GM18909 (cell line): ENCODE results near the gene FAM83G.
A peak's percentile ranks its signal among the peaks of the same experiment; 100 is the strongest.

Experiments used
- ATAC-seq: cut with Tn5 transposase; IDR thresholded peaks from one replicate; pipeline ENCODE4 v1.9.1; 2021; ENCODE audit warnings: mild to moderate bottlenecking; ENCODE audit not compliant: unreplicated experiment, poor library complexity

FAM83G gene

GRCh38 chr17:18993905-18994526, 10.5 kb downstream of the FAM83G start:
- no peak for ATAC-seq

- peak; percentile 65 for ATAC-seq
These were observed 12.0 kb downstream of the FAM83G start for GRCh38 chr17:18992454-18993130.

- no peak for ATAC-seq
These were observed 12.8 kb downstream of the FAM83G start for GRCh38 chr17:18991531-18992315.

- ATAC-seq: no peak
These were observed 14.2 kb downstream of the FAM83G start for GRCh38 chr17:18990331-18990730.

GRCh38 chr17:18988546-18989173, 15.9 kb downstream of the FAM83G start:
- no peak for ATAC-seq

DNA sequence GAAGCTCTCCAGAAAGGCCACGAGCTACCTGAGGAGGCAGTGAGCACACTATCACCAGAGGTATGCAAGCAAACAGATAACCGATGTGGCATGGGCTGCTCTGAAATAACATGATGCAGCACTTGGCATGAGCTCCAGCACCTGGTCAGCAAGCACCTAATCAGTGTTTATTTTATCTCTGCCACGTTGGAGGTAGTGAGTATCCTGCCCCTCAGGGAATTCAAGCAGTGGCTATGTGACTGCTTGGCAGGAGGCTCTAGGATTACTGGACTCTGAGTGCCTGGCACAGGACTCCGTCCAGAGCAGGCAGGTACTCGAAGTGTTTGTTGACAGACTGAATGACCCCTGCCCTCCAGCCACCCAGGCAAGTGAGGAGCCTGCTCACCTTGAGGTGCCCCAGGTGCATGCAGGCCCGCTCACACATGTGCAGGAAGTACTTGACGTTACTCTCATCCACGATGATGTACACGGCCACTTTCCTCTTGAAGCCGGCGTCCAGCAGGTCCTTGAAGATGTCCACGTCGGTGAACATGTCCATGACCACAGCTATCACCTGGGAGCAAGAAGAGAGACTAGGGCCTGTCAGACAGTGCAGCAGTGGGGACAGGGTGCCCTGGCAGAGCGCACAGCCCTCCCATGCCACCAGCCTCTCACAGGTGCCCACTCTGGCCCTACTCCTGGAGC, 16.6 kb downstream of the FAM83G start:
- no peak for ATAC-seq

DNA sequence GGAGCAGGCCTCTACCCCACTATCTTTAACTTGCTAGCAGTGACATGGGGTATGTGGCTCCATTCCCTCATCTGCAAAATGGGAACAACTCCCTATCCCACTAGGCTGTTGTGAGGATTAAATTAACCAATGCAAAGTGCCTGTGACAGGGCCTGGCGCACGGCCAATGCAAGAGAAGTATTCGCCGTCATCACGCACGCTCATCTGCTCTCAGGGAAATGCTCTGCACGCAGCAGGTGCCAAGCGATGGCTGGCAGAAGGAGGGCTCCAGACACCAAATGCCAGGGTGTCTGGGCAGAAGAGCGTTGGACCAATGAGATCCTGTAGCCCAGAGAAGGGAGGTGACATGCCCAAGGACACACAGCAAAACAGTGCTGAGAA, 17.3 kb downstream of the FAM83G start:
- ATAC-seq: no peak

GRCh38 chr17:18986541-18987229, 17.9 kb downstream of the FAM83G start:
- no peak for ATAC-seq

GRCh38 chr17:18985475-18985874, 19.1 kb downstream of the FAM83G start:
- ATAC-seq: no peak

DNA sequence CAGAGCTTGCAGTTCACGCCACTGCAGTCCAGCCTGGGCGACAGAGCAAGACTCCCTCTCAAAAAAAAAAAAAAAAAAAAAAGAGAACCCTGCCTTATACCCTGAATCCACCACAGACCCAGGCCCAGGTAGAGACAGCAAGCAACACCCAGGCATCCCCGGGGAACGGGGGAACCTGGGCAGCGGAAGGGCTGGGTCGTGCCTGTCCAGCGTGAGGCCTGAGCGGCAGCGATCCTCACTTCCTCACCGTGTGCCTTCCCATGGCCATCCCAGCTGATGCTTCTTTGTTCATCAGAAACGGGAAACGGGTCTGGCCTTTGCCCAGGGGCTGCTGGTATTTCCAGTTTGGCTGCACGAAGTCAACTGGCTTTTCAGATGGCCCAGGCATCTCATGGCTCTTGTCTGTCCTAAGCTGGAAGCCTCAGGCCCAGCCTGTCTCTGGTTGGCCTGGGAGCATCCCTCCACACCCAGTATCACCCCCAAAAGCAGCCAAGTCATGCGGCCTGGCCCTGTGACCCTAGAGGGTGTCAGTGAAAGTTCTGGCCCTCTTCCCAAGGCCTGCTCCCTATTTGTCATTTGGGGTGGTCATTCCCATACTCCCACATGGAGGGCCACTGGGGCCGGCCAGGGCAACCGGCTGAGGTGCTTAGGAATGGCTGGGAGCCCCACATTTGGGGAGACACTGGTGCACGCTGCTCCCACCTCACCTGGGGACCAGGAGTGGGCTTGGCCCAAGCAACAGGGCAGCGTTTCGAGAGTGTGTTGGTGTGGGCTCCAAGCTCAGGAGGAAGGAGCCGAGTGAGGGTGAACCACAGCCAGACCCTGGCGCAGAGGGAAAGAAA, 20.1 kb downstream of the FAM83G start:
- no peak for ATAC-seq

GRCh38 chr17:18981642-18982424, 22.7 kb downstream of the FAM83G start:
- ATAC-seq: no peak

DNA sequence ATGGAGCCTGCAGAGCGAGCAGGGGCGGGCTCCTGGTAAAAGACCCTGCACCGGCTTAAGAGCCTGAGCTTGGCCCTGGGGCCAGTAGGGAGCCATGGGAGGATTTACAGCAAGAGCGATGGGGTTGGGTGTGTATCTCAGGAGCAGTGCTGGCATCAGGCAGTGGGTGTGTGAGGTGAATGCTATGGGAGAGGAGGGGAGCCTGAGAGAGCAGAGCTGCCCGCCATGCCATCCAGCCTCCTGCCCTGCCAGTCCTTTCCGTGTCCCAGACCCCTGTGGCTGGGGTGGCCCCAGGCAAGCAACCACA, 23.3 kb downstream of the FAM83G start:
- ATAC-seq: no peak

DNA sequence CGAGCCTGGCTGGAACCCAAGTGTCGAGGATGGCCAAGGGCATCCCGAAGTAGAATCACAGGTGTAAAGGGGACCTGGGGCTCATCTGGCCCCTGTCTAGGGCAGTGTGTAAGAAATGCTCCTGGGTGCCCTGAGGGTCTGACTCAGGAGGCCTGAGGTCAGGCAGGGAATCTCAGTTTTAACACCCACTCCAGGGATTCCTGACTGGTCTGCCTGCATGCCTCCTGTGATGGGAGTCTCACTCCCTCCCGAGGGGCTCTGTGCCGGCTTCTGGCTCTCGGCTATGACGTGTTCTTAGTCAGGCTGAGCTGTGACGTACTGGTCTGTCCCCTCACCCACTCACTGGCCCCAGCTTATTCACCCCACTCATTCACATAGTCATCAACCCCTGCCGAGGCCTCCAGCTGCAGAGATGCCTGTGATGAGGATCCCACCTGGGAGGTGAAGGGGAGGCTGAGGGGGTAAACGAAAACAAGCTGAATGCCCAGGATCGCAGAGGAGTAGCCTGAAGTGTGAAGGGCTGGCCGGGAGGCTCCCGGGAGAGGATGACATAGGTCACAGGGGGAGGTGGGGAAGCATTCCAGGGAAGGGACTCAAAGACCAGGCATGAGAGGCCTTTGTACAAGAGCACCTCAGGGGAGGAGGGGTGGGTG, 23.8 kb downstream of the FAM83G start:
- ATAC-seq: no peak

GRCh38 chr17:18978655-18979054, 25.9 kb downstream of the FAM83G start:
- ATAC-seq: no peak

DNA sequence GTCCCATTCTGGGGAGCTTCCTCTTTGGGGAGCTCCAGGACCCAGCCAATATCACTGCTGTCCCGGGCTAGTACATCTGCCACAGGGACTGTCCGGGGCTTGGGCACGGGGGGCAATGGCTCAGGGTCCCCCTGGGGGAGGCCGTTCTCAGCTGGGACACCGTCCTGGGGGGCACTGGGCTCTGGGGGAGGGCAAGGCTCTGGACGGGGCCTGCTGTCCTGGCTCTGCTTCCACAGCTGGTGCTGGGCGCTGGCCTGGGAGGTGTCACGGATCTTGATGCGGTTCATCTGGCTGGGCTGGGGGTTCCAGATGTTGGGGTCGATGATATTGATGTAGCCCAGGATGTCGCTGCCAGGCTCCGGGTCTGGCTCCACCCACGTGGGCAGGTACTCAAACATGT, 26.5 kb downstream of the FAM83G start:
- ATAC-seq: no peak

DNA sequence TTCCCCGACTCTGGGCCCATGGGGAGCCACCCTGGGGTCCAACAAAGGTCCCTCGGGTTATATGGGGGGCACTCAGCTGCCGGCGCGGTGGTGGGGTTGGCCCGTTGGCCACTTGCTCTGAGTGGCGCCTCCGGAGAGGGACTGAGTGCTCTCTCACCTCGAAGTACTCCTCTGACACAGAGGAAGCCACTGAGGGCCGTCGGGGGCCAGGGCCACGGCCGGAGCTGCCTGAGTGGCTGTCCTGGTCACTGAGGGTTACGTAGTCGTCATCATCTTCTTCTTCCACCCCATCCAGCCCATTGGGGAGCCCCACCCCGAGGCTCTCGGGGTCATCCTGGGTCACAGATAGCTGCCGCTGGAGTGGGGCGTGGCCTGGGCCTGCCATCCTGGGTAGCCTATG, 26.9 kb downstream of the FAM83G start:
- no peak for ATAC-seq

DNA sequence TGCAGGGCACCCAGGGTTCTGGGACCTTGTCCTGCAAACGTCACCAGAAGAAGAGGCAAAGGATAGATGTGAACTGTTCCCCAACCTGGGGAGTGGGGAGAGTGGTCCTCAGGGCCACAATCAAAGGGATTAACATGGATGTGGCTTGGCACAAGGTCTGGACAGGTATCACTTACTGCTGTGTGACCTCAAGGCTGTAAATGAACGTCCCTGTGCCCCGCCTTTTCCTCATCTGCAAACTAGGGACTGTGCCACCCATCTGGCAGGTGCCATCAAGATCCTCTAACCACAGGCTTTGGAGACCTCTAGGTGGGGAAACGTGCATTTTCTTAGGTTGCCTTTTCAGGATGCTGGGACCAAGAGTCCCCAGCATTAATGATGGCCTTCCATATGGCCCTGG, 27.5 kb downstream of the FAM83G start:
- ATAC-seq: no peak

- no peak for ATAC-seq
These were observed 28.4 kb downstream of the FAM83G start for GRCh38 chr17:18976201-18976600.
